Measurements from ENCODE around the gene NOXA1.

The NOXA1 gene

GRCh38 chr9:137455359-137455991, 32.3 kb downstream of the NOXA1 start:
- peak; percentile 26 for DNase-seq

DNA sequence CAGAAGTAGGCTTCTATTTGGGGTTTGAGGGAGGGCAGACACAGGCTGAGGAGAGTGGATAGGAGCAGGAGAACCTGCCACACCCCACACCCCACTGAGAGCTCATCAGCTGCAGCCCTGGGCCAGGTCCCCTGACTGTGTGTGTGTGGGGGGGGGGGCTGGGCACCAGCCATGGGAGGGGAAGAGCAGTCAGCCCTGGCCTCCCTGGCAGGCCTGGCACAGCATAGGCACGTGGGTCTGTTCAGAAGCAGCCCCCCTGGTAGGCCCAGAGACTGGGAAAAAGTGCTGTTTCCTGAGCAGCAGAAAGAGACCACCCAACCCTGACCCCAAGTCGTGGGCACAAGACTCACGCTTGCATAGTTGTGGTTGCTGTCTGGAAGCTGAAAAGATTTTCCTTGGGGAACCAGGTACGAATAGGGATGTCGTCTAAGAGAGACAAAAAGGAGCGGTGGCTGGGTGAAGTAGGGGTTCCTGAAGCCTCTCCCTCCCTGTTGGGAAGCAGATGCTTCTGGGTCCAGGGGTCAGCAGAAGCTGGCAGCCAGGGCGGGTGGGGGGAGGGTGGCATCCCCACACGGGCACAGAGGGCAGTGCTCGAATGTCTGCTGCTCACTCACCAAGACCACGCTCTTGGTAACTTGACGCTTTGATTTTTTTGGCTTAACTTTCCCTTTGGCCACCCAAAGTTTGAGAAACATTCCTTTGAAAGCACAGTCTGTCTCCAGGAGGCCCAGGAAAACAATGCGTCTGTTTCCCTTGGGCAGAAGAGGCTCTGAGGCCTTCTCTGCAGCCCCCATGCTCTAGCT, 33.1 kb downstream of the NOXA1 start:
- peak; percentile 30 for DNase-seq

DNA sequence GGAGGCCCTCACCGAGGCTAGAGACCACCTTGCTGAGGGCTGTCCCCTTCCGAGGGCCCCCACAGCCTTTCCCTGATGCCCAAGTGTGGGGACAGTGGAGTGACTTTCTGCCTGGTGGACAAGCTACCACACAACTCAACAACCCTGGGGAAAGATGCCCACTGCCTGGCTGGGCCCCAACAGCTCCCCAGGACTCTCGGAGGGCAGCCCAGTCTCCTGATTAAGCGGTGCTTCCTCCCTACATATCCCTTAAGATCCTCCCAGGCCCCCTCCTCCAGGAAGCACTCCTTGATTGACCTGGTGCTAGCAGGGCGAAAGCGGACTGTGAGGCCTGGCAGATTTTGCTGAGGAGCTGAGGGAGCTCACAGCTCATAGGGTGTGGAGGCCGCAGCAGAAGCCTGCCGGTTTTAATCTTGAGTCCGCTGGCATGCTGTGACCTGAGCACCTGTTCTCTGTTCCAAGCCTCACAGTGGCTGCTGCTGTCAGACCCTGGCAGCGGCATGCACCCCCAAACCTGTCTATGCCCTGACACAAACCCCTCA, 33.7 kb downstream of the NOXA1 start:
- peak; percentile 28 for DNase-seq

DNA sequence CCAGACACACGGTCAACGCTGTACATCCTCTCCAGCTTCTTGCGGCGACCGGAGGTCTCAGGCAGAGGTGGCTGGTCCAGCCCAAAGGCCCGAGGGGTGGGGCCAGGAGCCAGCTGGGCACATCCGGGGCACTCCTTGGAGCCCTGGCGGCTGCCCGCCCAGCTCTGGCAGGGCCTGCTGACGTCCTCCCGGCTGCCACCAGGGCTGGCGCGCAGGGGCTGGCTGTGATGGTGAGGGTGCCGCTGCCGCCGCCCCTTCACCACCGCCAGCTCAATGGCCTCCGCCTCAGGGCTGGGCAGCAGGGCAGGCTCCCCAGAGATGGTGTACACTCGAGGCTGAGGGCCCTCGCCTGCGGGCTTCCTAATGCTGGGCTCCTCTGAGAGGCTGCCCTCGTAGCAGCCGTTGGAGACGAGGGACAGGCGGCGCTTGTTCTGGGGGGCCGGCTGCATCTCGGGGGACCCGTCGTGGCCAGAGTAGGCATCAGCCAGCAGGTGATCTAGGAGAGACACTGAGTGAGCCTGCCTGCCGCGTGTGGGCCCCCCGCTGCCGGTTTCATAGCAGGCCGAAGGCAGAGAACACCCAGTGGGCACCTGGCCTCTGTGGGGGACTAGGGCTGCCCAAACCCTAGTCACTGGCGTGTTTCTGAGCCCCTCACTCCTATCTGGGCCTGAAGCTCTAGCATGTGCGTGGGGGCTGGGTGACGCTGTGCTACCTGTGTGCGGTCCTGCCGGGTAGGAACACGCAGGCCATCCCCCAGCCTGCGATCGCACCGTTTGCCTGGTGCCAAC, 34.4 kb downstream of the NOXA1 start:
- DNase-seq: peak; percentile 36

DNA sequence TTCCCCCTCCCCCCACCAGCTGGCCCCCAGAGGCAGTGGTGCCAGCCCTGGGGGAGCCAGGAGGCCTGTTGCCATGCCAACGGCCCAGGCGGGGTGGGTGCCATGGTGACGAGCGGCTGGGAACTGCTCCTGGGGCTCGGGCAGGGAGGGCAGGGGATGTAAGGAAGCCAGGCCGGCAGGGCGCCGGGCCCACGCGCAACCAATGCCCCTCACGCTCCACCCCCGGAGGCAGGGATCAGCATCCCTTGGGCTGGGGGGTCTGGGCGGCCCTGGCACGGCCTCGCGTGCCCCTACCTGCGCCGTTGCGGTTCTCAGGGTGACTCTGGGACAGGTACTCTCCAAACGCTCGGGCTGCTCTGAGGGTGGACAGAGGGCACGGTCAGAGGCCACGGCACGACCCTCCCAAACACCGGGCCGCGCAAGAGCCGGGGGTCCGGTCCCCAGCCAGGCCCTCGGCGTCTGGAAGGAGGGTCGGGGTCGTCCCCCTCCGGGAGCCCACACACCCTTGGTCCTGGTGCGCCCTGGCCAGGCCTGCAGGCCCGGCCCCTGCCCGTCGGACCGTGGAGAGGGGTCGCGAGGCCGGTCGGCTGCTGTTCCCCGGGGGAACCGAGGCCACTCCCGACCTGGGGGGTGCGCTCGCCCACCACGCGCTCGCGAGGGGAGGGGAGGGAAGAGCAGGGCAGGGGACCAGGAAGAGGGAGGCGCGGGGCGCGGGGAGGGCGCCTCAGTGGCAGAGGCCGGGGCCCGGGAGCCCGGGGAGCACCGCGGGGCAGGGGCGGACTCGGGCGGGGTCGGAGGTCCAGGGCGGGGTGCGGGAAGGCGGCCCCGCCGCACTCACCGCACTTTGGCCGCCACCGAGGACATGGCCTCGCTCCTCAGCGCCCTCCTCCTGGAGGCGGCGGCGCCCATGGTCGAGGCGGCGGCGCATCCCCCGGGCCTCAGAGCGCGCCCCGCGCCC, 35.3 kb downstream of the NOXA1 start:
- DNase-seq: peak; percentile 58

- peak; percentile 95 for DNase-seq
Measured at GRCh38 chr9:137459152-137459600, 36.0 kb downstream of the NOXA1 start, which contains the start of gene NSMF. TSS of gene NSMF (minus strand) at chr9:137459334. CDS start at chr9:137459102, 232 bp downstream.

- peak; percentile 30 for DNase-seq
Measured at GRCh38 chr9:137459601-137460362, 36.6 kb downstream of the NOXA1 start.

GRCh38 chr9:137460363-137461315, 37.4 kb downstream of the NOXA1 start:
- peak; percentile 29 for DNase-seq

DNA sequence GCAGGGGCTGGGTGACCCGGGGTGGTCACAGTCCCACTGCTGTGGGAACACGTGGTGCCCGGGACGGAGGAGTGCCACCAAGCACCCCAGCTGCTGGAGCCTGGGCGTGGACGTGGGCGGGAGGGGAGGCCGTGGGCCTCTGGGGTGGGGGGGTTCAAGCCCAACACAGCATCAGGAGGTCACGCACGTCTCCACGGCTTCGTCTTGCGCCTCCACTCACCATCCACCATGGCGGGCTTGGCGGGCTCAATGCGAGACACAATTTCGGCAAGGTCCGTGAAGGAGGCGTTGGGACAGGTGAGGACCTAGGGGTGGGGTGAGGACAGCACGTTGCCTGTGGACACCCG, 38.1 kb downstream of the NOXA1 start:
- DNase-seq: peak; percentile 22

DNA sequence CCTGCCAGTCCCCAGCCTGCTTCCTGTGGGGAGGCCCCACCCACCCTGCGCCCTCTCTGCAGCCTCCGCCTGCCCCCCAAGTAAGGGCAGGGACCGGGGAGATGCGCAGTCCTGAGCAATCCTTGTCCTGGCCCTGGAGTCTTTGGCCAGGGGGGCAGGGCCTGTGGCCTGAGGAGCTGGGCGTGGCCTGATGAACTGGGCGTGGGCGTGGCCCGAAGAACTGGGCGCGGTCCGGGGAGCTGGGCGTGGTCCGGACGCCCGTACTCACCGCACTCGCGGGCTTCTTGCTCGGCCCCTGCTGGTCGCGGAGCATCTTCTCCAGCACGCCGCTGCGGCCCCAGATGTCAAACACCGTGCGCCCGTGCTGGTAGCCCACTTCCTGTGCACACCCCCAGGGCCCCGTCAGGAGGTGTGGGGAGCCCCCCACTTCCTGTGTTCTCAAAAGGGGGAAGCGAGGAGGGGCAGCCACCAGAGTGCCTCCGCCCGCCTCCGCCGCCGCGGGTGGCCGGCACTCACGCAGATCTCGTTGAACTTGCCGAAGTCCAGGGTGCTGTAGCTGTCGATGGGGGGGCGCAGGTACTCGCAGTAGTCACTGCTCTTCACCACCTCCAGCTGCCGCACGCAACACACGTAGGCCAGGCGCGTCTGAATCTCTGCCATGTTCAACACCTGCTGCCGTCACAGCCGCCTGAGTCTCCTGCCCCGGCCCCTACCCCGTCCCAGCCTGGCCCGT, 38.6 kb downstream of the NOXA1 start:
- peak; percentile 44 for DNase-seq

- peak; percentile 23 for DNase-seq
Measured at GRCh38 chr9:137462396-137462985, 39.3 kb downstream of the NOXA1 start.

- no peak for DNase-seq
Measured at GRCh38 chr9:137462986-137463930, 40.1 kb downstream of the NOXA1 start.

- DNase-seq: no peak
Measured at GRCh38 chr9:137463931-137464290, 40.7 kb downstream of the NOXA1 start.

GRCh38 chr9:137464291-137464999, 41.3 kb downstream of the NOXA1 start:
- DNase-seq: no peak

GRCh38 chr9:137465000-137465719, 42.0 kb downstream of the NOXA1 start:
- DNase-seq: no peak

GRCh38 chr9:137465720-137466388, 42.7 kb downstream of the NOXA1 start:
- no peak for DNase-seq
